Measurements from ENCODE around the gene RNPEPL1.

RNPEPL1 gene

GRCh38 chr2:240590681-240591111 is 22.4 kb downstream of the RNPEPL1 start:
- no peak for DNase-seq (ENCODE audit: low read depth in 2 of 2)

- DNase-seq (ENCODE audit: low read depth in 2 of 2): no peak
Measured at GRCh38 chr2:240591226-240591625, 22.9 kb downstream of the RNPEPL1 start.

- no peak for DNase-seq (ENCODE audit: low read depth in 2 of 2)
Measured at GRCh38 chr2:240591784-240592183, 23.5 kb downstream of the RNPEPL1 start.

GRCh38 chr2:240593026-240593702 is 24.9 kb downstream of the RNPEPL1 start:
- DNase-seq (ENCODE audit: low read depth in 2 of 2): no peak

GRCh38 chr2:240593703-240594451 is 25.6 kb downstream of the RNPEPL1 start:
- no peak for DNase-seq (ENCODE audit: low read depth in 2 of 2)

GRCh38 chr2:240594511-240595380 is 26.5 kb downstream of the RNPEPL1 start:
- DNase-seq (ENCODE audit: low read depth in 2 of 2): no peak

- no peak for DNase-seq (ENCODE audit: low read depth in 2 of 2)
Measured at GRCh38 chr2:240595381-240596079, 27.2 kb downstream of the RNPEPL1 start.

GRCh38 chr2:240596080-240596460 is 27.8 kb downstream of the RNPEPL1 start:
- no peak for DNase-seq (ENCODE audit: low read depth in 2 of 2)

- no peak for DNase-seq (ENCODE audit: low read depth in 2 of 2)
Measured at GRCh38 chr2:240596491-240596931, 28.2 kb downstream of the RNPEPL1 start.

- DNase-seq (ENCODE audit: low read depth in 2 of 2): no peak
Measured at GRCh38 chr2:240597054-240597418, 28.8 kb downstream of the RNPEPL1 start.

- DNase-seq (ENCODE audit: low read depth in 2 of 2): no peak
Measured at GRCh38 chr2:240597419-240598181, 29.3 kb downstream of the RNPEPL1 start.

GRCh38 chr2:240598311-240598911 is 30.1 kb downstream of the RNPEPL1 start:
- DNase-seq (ENCODE audit: low read depth in 2 of 2): no peak

- DNase-seq (ENCODE audit: low read depth in 2 of 2): no peak
Measured at GRCh38 chr2:240599141-240599583, 30.9 kb downstream of the RNPEPL1 start.

GRCh38 chr2:240600451-240600961 is 32.2 kb downstream of the RNPEPL1 start:
- no peak for DNase-seq (ENCODE audit: low read depth in 2 of 2)

- DNase-seq (ENCODE audit: low read depth in 2 of 2): no peak
Measured at GRCh38 chr2:240601061-240601830, 33.0 kb downstream of the RNPEPL1 start.

- no peak for DNase-seq (ENCODE audit: low read depth in 2 of 2)
Measured at GRCh38 chr2:240601831-240602160, 33.5 kb downstream of the RNPEPL1 start.

GRCh38 chr2:240602266-240603050 is 34.2 kb downstream of the RNPEPL1 start:
- DNase-seq (ENCODE audit: low read depth in 2 of 2): no peak

- DNase-seq (ENCODE audit: low read depth in 2 of 2): no peak
Measured at GRCh38 chr2:240603081-240603835, 35.0 kb downstream of the RNPEPL1 start.

All from stimulated activated CD8-positive, alpha-beta memory T cell treated with anti-CD3 and anti-CD28 coated beads, Interleukin-7, amount 100 ng/mL, for 4 hours (primary cell).